Measurements from ENCODE around the gene UBB.

GRCh38 chr17:16351831-16352230, 29.1 kb upstream of the UBB start:
- TF ChIP-seq CTCF (IDR thresholded peaks at IDR 0.05; ENCODE audit: low read depth, low read length, missing input control): no peak
- TF ChIP-seq ATF3 (IDR thresholded peaks at IDR 0.05): no peak
- TF ChIP-seq MAX (IDR thresholded peaks at IDR 0.05): no peak
- TF ChIP-seq FOXA1 (IDR thresholded peaks at IDR 0.05): no peak
- no peak for TF ChIP-seq JUND (IDR thresholded peaks at IDR 0.05)
- no peak for TF ChIP-seq REST (IDR thresholded peaks at IDR 0.05)
- TF ChIP-seq GABPA (IDR thresholded peaks at IDR 0.05 in 1 of 2, conservative IDR thresholded peaks at IDR 0.05 in 1 of 2): no peak
- no peak for TF ChIP-seq RAD21 (IDR thresholded peaks at IDR 0.05)
- no peak for TF ChIP-seq TAF1 (conservative IDR thresholded peaks at IDR 0.05)
- TF ChIP-seq ZBTB33 (IDR thresholded peaks at IDR 0.05): no peak
- TF ChIP-seq HNF4A (conservative IDR thresholded peaks at IDR 0.05): no peak
- TF ChIP-seq SP1 (IDR thresholded peaks at IDR 0.05): no peak
- no peak for TF ChIP-seq YY1 (IDR thresholded peaks at IDR 0.05)
